GM13977 (cell line): ENCODE measurements around the gene KRTAP17-1.

Experiments used
- DNase-seq: peaks from one replicate; pipeline ENCODE4 v3.0.0; 2012; ENCODE audit warnings: low spot score
- CTCF ChIP-seq: IDR thresholded peaks from 2 replicates; pipeline ENCODE4 v1.5.1; 2012; ENCODE audit warnings: mild to moderate bottlenecking, control low read depth; ENCODE audit not compliant: insufficient read depth; ENCODE audit errors: extremely low read depth, missing control alignments
- in situ Hi-C: fragments of 300-500 bp; cut with MboI; formaldehyde crosslinking; loops from one replicate; pipeline ENCODE4 v1.12.0; 2022; ENCODE audit warnings: low sequenced_read_pairs, low pct_unique_long_range_greater_than_20kb, mixed read lengths, inconsistent platforms; ENCODE audit not compliant: unreplicated experiment

Gene KRTAP17-1

GRCh38 chr17:41339571-41340172 lies 24.2 kb upstream of the KRTAP17-1 start:
- in situ Hi-C loops = no loop called here
- DNase-seq = no peak
- no peak for TF ChIP-seq CTCF

GRCh38 chr17:41338961-41339485 lies 23.5 kb upstream of the KRTAP17-1 start:
- in situ Hi-C loops = no loop called here
- TF ChIP-seq CTCF = no peak
- DNase-seq = no peak

- DNase-seq = no peak
- in situ Hi-C loops = no loop called here
- no peak for TF ChIP-seq CTCF
Observed at GRCh38 chr17:41335747-41336146, 20.2 kb upstream of the KRTAP17-1 start.

GRCh38 chr17:41334385-41335305 lies 19.1 kb upstream of the KRTAP17-1 start:
- in situ Hi-C loops = no loop called here
- no peak for TF ChIP-seq CTCF
- DNase-seq = no peak

- in situ Hi-C loops = no loop called here
- DNase-seq = no peak
- TF ChIP-seq CTCF = no peak
Observed at GRCh38 chr17:41333836-41334235, 18.3 kb upstream of the KRTAP17-1 start.

GRCh38 chr17:41333098-41333497 lies 17.6 kb upstream of the KRTAP17-1 start:
- in situ Hi-C loops = no loop called here
- no peak for DNase-seq
- TF ChIP-seq CTCF = no peak
